HTERT RPE-1 (cell line): ENCODE measurements around the gene MID1.

Experiments used
- in situ Hi-C: fragments of 300-500 bp; cut with MboI; formaldehyde crosslinking; loops from 4 replicates; pipeline ENCODE4 v1.14.3; 2020; ENCODE audit warnings: low sequenced_read_pairs

MID1 gene

DNA sequence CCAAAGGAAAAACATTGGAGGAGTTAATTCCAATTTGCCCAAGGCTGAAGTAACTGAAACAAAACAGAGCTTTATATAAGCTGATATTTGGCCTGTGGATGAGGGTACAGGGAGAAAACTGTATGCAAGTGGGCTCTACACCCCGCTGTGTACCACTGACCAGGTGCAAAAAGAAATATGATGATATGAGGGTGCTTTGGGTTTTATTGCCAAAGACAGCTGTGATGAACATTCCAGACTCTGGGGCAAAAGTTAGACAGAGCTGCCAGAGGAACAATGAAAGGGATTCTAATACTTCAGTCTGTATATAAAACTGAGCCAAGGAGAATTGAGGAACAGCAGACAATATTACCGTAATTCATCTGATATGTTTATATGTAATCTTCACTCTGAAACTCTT, 117.4 kb downstream of the MID1 start:
- in situ Hi-C loops = no loop called here

DNA sequence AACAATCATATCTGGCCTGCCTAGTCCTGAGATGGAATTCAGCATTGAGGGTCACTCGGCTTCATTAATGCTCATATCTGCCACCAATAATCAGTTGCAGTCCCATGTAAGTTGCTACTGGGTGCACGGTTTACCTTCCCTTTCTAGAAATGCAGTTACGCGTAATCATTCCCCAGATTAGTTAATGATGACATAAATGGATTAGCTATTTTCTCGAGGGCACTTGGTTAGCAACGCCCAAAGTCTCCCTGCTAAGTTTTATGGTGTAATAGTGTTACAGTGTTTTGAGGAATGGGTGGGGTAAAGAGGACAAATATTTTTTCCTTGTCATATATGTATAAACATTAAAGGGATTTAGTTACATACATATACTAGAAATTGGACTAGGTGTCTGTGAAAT, 118.8 kb downstream of the MID1 start:
- in situ Hi-C loops = no loop called here

DNA sequence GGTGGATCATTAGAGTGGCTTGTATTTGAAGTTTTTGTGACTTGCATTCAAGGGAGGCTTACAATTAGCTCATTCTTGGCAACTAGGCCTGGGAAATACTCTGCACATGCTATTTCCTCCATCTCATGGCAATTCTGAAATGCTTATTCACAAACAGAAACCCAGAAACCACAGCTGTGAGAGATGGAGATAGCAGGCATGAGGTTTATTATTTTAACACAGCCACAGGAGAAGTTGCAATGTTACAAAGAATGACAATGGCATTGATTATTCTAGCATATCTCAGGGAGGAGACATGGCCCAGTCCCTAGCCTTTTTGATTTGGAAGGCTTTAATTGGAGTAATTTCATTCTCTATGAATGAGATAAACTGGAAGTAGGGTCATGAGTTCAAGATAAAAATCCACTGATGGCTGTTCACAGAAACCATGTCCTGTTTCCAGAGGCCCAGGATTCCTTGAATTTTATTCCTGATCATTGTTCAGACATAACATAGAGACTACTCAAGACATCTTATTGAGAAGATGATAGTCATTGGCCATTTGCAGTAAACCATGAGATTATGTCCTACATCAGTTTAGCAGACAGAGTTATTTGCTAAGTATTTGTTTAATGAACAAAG, 123.9 kb downstream of the MID1 start:
- in situ Hi-C loops = no loop called here

DNA sequence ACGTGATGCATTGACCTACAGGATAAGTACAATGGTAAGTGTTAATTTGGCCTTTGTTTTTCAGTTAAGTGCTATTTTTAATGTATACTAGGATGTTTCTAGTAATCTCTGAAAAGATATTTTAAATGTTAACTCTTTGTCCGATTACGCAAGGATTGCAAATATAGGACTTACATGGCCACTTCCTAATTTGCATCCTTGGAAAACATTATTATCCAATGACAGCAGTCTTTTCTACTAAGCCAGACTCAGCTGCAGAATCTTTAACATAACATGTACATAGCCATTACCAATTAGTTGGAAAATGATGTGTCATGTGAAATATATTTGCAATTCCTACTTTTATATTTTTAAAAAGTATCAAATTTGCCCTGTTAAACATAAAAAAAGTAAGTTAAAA, 124.7 kb downstream of the MID1 start:
- in situ Hi-C loops = no loop called here

DNA sequence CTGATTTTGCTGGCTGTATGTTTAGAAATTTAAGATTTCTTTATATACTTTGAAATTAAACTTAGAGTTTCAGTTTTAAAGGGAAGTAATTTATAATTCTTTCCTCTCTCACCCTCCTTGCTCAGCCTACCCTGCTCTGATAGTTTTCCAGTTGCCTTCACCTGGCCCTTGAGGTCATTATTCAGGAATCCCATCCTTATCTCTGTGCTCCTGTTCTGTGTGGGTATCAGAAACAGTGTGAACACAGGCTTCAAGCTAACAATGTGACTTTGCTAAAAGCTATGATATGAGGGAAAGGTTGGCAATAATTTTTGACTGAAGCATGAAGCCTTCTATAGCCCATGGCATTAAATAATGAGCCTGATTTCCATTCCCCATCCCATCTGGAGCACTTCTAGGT, 128.1 kb downstream of the MID1 start:
- in situ Hi-C loops = no loop called here

DNA sequence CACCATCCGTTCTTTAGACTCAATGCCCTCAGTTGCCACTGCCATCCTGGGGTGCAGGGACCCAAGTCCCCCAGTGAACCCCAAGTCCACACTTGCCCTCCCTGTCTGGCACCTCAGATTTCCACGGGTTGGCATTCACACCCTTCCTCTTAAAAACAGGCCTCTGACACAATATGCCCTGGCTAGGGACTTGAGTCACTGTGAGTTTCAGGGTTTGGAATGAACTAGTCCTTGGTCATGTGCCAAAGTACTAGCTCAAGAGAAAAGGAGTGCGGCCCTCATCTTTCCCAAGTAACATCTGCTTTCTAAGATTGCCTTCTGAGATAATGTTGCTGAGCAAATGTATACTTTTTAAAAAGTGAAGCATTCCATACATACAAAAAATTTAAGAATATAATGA, 134.0 kb downstream of the MID1 start:
- in situ Hi-C loops = no loop called here

DNA sequence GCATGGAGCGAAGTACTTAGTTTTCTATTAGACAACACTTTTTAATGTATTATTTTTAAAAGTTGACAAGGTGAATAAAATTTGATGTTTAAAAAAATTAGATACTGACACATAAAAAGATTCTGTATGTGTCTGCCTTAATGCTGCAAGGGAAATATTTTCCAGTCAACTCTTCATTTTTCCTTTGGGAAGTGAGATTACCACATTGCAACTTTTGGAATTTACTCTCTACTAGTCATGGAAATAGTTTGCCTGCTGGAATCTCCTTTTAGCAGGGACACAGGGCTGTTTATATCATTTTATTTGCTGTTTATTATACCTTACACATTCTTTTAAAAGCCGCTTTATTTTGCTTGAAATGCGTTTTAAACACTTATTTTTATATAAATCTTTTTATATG, 135.1 kb downstream of the MID1 start:
- in situ Hi-C loops = no loop called here

DNA sequence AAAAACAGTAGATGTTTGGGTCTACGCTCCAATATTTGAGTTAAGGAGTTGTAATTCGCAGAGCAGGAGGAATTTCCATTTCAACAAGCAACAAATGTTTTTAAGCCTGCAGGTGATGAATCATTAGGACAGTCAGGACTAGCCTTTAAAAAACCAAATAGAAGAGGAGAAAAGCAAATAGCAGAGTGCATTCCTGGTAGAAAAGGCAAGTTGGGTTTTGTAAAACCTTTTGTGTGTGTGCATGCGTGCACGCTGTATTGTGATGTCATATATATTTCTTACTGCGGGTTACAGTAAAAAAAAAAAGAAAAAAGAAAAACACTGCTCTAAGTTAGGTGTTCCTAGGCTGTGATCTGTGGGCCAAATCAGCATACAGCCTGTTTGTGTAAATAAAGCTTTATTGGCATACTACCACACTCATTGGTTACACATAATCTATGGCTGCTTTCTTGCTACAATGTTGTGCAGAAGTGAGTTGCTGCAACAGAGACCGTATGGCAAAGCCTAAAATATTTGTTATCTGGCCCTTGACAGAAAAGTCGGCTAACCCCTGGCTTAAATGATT, 135.6 kb downstream of the MID1 start:
- in situ Hi-C loops = no loop called here

DNA sequence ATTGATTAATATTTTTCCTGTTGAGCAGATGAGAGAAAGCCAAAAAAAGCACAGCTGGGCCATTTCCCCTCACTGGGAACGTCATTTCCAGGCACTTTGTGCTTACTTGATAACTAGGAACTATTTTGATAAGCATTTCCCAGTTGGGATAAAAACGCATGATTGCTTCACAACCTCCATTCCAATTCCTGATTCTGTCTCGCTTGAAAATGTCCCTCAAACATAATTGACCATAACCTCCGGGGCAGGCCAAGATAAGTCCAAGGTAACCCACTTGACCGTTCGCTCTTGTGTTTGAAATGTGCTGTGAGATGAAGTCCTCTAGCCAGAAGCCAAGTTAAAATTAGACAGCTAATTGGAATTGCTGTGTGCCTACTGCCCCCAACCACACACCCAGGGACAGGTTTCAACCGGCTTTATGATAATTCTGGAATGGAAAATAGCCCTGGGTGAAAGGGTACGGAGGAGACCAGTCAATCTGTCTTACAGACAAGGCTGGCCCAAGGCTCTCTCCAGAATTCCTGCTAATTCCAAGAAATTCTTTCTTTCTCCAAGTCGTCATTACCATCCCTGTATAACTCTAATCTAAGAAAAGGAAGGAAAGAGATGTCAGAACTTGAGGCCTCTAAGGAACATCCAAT, 137.1 kb downstream of the MID1 start:
- in situ Hi-C loops = no loop called here

DNA sequence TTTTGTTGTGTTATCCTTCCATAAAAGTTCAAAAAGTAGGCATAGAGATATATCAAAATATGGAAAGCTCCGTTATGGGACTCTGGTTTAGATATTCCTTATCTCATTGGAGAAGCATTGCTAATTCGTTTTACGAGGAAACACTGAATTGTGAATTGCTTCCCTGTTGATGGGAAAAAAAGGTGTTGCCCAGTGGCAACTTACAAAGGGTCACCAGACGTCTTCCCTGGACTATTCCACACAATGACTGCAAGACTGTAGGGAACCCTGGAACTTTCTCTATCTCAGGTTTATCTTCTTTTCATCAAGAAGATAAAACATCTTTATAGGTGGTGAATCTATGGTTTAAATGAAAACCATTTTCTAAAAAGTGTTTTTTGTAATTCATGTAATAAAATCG, 137.7 kb downstream of the MID1 start:
- in situ Hi-C loops = no loop called here

DNA sequence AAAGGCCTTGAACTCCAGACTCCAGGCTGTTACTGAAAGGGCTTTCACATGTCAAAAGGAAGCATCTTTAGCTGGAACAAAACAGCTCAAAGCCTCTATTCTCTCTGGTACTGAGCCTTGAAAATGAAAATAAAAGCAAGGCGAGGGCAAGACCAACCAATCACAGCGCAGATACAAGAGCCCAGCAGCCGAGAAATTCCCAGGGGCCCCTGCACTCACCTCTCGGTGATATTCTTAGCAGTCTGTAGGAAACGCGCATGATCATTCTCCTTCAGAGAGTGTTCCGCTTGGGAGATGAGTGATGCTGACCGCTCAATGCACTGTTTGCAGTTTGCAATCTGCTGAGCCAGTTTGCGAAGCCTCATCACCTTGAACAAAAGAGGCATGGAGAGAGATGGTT, 138.1 kb downstream of the MID1 start:
- in situ Hi-C loops = no loop called here

DNA sequence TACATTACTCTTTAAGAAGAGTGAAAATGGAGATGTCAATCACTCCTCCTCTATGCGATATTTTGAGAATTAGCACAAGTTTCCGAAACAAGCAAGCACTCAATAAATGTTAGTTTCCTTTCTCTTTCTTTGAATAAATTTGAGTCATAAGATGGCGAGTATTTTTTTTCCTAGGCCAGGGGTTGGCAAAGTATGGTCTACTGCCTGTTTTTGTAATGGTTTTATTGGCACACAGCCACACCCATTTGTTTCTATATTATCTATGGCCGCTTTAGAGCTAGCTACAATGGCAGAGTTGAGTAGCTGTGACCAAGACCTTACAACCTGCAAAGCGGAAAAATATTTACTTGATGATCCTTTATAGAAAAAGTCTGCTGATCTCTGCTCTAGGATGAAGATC, 139.5 kb downstream of the MID1 start:
- in situ Hi-C loops = no loop called here

DNA sequence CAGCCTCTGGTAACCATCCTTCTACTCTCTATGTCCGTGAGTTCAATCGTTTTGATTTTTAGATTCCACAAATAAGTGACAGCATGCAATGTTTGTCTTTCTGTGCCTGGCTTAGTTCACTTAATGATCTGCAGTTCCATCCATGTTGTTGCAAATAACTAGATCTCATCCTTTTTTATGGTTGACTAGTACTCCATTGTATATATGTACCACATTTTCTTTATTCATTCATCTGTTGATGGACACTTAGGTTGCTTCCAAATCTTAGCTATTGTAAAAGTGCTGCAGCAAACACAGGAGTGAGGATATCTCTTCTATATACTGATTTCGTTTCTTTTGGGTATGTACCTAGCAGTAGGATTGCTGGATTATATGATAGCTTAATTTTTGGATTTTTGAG, 140.9 kb downstream of the MID1 start:
- in situ Hi-C loops = no loop called here

DNA sequence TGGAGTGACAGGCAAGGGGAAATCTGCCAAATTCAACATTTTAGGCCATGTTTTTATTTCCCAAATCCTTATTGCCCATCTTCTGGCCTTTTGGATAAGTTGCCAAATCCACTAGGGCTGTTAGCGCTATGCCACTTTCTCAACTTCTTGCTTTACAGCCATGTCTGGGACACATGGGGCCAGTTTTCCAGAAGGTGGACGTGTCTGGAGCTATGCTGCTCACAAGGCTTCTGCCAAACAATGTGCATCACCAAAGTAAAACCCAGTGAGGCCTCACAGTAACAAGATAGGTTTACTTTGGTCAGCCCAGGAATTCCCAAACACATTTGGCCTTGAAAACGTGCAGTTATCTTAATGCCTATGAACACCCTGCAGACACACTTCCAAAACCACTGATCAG, 142.9 kb downstream of the MID1 start:
- in situ Hi-C loops = no loop called here

DNA sequence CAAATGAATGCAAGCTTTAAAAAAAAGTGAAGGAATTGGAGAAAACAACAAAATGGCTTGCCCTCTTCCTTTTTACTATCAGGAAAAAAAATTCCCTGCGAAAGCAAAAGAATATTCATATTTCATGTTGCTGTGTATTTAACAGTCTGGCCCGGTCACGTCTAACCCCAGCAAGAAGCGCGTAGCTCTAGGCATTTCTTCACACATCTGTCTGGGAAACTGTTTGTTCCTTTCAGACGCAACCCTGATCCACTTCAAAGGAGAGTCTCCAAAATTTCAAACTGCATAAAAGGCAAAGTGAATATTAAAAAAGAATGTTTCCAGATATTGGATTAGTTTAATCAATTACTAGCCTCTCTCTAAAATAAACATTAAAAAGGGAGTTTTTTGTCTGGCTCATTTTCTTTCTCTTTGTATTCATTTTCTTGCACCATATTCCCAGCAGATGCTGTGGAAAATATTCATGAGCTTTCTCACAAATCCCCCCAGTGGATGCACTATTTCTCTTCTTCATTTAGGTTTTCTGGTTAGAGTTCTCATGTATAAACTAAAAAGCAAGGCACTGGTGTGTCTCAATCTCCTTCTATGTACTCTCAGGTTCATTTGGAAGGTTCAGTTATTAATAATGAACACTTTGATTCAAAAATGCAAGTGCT, 145.3 kb downstream of the MID1 start:
- in situ Hi-C loops = no loop called here

DNA sequence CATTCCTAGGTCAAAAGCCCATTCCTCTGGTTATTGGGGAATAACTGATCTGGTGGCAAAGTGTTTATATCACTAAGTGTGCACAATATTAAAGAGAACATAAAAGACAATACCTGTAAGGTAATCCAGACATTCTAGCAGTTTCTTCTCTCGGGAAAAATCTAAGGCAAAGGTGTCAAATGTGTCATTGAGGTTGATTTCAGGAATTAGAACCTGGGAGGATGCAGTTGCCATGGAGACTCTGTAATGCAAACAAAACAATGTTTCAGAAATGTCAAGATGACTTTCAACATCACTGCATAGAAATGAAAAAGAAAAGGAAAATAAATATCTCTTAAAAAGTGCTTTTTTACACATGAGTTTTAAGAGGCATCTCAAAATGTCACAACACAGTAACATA, 145.9 kb downstream of the MID1 start:
- in situ Hi-C loops = no loop called here

DNA sequence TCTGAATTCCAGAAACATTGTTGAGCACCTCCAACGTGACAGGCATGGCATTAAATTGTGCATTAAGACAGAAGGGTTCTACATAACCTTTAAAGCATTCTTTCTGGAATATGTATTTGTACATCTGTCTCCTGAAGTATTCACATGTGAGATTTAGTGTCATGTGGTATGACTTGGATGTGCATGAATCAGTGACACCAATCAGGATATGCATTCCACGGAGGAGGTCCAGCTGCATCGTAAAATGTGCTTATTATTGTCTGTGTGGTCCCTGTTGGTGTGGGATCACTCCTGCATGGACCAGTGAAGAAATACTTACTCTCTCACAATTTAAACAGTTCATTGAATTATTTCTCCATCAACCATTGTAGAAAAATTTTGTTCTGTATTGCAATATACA, 149.0 kb downstream of the MID1 start:
- in situ Hi-C loops = no loop called here

DNA sequence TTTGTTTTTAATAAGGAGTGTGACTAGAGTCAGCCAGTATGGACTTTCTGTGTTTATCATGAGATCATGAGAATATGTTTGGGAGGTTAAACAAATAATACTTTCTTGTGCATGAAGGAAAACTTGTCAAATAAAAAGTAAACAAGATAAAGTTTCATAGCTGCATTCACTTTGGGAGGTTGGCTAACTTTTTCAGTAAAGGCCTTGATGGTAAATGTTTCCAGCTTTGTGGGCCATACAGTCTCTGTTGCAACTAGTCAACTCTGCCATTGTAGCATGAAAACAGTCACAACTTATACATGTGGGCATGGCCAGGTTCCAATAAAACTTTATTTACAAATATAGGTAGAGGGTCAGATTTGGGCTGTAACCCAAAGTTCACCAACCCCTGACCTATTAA, 150.4 kb downstream of the MID1 start:
- in situ Hi-C loops = no loop called here

DNA sequence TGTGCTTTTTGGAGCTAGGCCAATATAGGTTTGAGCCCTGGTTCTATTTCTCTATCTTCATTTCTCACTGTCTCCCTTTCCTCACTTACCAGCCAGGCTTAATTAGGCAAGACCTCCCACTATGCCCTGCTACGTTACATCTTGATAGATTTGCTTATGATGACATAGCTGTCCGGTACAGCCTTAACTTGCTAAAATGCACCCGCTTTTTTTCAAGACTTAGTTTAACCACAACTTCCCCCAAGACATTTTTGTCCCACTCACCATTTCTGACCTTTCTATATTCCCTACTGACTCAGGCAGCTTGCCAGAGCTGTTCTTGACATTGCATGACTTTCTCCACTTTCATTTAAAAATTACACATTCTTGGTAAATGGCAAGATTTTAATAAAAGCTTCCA, 152.6 kb downstream of the MID1 start:
- in situ Hi-C loops = no loop called here

DNA sequence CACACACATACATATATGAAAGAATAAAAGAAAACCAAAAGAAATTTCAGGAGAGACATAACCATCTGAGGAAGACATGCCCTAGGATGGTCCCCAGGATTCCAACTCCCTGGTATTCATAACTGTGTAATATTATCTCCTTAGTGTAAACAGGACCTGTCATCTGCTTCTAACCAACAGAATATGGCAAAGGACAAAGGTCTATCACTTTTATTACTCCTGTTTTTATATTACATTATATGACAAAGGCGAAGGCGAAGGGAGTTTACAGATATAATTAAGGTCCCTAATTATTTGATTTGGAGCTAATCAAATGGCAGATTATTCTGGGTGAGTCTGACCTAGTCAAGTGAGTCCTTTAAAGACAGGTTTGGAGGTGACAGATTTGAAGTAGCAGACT, 155.1 kb downstream of the MID1 start:
- in situ Hi-C loops = no loop called here

DNA sequence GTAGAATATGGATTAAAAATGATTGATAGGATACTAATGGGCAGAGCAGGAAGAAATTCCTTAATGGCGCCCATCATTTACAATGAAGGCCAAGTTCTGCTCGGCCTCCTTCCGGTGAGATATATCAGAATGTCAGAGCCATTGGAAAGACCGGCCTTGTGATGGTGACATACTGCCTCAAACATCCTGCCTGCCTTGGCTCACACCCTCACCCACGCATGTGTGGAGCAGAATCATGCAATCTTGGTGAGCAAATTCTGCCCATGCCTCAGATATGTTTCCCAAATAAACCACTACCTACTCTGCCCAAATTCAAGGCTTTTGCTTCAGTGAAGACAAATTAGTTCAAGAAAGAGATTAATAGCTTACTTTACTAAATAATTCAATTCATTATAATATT, 163.3 kb downstream of the MID1 start:
- in situ Hi-C loops = no loop called here

DNA sequence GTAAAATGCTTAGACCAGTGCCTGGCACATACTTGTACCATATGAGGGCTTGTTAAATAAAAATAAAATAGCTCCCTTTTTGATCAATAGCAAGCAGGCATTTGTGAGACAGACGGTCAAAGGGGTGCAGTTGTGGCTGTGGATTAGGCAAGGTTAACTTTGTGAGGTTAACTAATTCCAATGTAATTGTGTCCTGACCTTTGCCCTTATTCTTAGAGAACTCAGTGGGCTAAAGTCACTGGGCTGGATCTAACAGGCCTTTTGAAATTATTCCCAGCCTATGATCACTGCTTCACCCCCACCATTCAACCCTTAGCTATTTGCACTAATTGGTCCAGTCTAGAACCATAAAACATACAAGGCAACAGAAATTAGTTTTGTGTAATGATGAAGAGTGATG, 166.4 kb downstream of the MID1 start:
- in situ Hi-C loops = no loop called here
